SH-SY5Y (cell line): ENCODE results near the gene SEMA4G.

ENCODE experiments used
- GATA2 ChIP-seq: IDR thresholded peaks from 2 replicates; pipeline ENCODE4 v1.6.1; 2011; ENCODE audit warnings: mild to moderate bottlenecking, low read depth, low read length
- GATA3 ChIP-seq: IDR thresholded peaks from 2 replicates; pipeline ENCODE4 v1.6.1; 2011; ENCODE audit warnings: low read depth, mild to moderate bottlenecking, low read length, moderate library complexity

DNA sequence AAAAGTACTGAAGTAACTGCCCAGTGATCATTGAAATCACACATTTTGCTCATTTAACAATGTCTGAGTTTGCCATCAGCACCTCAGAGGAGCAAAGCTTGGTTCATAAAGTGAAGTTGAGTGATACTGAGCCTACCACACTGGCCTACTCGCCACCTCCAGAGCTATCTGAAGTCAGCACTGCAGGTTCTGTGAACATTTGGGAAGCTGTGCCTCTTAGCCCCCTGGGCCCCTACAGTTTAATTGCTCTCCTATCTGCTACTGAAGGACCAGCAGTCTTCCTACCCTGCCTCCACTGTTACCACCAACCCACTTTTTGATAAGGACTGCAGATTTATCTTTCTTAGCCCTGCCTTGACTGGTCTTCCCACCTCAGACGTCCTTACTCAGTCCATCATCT, 2.0 kb upstream of the SEMA4G start:
- TF ChIP-seq GATA2, result no peak
- no peak for TF ChIP-seq GATA3
